Upper lobe of left lung (tissue), 6 donors: ENCODE data around the gene SPRED1. TPM values are rescaled to one million over a fixed set of nuclear protein-coding genes. Genes with fewer than 3 reads are reported as not detected.

Source experiments
- ATAC-seq, 2 donors: fragments of 200-7000 bp; cut with Tn5 transposase; one replicate each; pipeline ENCODE4 v1.9.1; 2022; ENCODE audit warnings: mild to moderate bottlenecking in 2 of 2, moderate library complexity in 2 of 2; ENCODE audit not compliant: low FRiP score in 2 of 2
- DNase-seq, 2 donors: peaks; one replicate each; pipeline ENCODE4 v3.0.0-alpha.2; 2019 to 2020
- H3K27ac ChIP-seq, 4 donors: fragments of 200-600 bp; sonication (generic); one replicate each; pipeline ENCODE4 v1.5.1; 2016 to 2019
- H3K27me3 ChIP-seq, 4 donors: fragments of 200-600 bp; sonication (generic); one replicate each; pipeline ENCODE4 v1.5.1; 2017 to 2019
- H3K36me3 ChIP-seq, 4 donors: fragments of 200-600 bp; sonication (generic); one replicate each; pipeline ENCODE4 v1.5.1; 2016 to 2019
- H3K4me1 ChIP-seq, 4 donors: fragments of 200-600 bp; sonication (generic); one replicate each; pipeline ENCODE4 v1.5.1; 2018 to 2019
- H3K4me3 ChIP-seq, 4 donors: fragments of 200-600 bp; sonication (generic); one replicate each; pipeline ENCODE4 v1.5.1; 2017 to 2019; ENCODE audit warnings: mild to moderate bottlenecking in 2 of 4, moderate library complexity in 1 of 4
- H3K9me3 ChIP-seq, 4 donors: fragments of 200-600 bp; sonication (generic); one replicate each; pipeline ENCODE4 v1.5.1; 2018 to 2019
- CTCF ChIP-seq, 6 experiments: fragments of 450-650 bp in 4 of 6; fragments of 200-600 bp in 2 of 6; sonication (generic) in 2 of 6; IDR thresholded peaks; one replicate each; pipeline ENCODE4 v1.5.1; 2016 to 2019; ENCODE audit warnings: antibody characterized with exemption in 6 of 6
- EP300 ChIP-seq, 4 donors: sonication (generic); formaldehyde crosslinking; IDR thresholded peaks; one replicate each; pipeline ENCODE4 v1.5.1; 2017; ENCODE audit warnings: antibody characterized with exemption in 4 of 4, control low read depth in 2 of 4
- POLR2A ChIP-seq, 4 donors: fragments of 450-650 bp; IDR thresholded peaks; one replicate each; pipeline ENCODE4 v1.5.1; 2016 to 2017; ENCODE audit warnings: antibody characterized with exemption in 4 of 4, mild to moderate bottlenecking in 2 of 4
- POLR2AphosphoS5 ChIP-seq, 2 donors: sonication (generic); formaldehyde crosslinking; IDR thresholded peaks; one replicate each; pipeline ENCODE4 v1.5.1; 2017; ENCODE audit warnings: antibody characterized with exemption in 2 of 2
- whole genome bisulfite sequencing, 2 donors: methylation state at CpG; one replicate each; pipeline ENCODE4 v1.1.5; 2017 to 2018; 5-methylcytosine and 5-hydroxymethylcytosine counted together
- total RNA-seq, 6 donors: library from RNA; depleted of rRNA in 4 of 6; stranded (reverse); fragments of >200 nt in 4 of 6; gene quantifications; one replicate each; pipeline versions ENCODE4 v1.1.0 to v1.2.1, GENCODE V29; 2016 to 2021
- donor health status: DM: no; HTN: no; CAD: no; lungs with moderate emphysema.
- donor health status: DM: no; HTN: yes; CAD: no; lungs with severe emphysema.

Gene SPRED1
- total RNA-seq, 6 donors from 2014 or later, result 30.9 to 73.4 (median 46.1) TPM

GRCh38 chr15:38208779-38209178 lies 43.9 kb upstream of the SPRED1 start:
- peaks cover 0 to 44% (median 19%) of the 10 kb centered on the region in 4 donors for H3K4me1 ChIP-seq
- H3K4me3 ChIP-seq, result no peak overlapping the region
- DNase-seq (peak in 1 of 2 donors; percentile 25), ATAC-seq (no peak)
- H3K36me3 ChIP-seq, result no peaks in the 10 kb centered on the region
- no peaks in the 10 kb centered on the region for H3K9me3 ChIP-seq
- H3K27ac ChIP-seq, result no peak overlapping the region
- WGBS, 2 donors, result 68 to 69% methylated on average over 2 of the region's 2 CpGs
- no peaks in the 10 kb centered on the region for H3K27me3 ChIP-seq
- TF ChIP-seq POLR2A (IDR thresholded peaks at IDR 0.05) (no peak), POLR2AphosphoS5 (IDR thresholded peaks at IDR 0.05) (no peak), EP300 (IDR thresholded peaks at IDR 0.05) (no peak), CTCF (IDR thresholded peaks at IDR 0.05) (no peak)

GRCh38 chr15:38211249-38211648 lies 41.4 kb upstream of the SPRED1 start:
- Histone ChIP-seq H3K4me3 (no peak overlapping the region), H3K4me1 (peaks cover 0 to 31% (median 17%) of the 10 kb centered on the region in 4 donors), H3K36me3 (no peaks in the 10 kb centered on the region), H3K27ac (no peak overlapping the region), H3K27me3 (no peaks in the 10 kb centered on the region), H3K9me3 (no peaks in the 10 kb centered on the region)
- TF ChIP-seq CTCF (IDR thresholded peaks at IDR 0.05), result no peak
- TF ChIP-seq POLR2AphosphoS5 (IDR thresholded peaks at IDR 0.05), result no peak
- ATAC-seq (no peak), DNase-seq (no peak)

GRCh38 chr15:38211811-38212210 lies 40.8 kb upstream of the SPRED1 start:
- ATAC-seq (no peak), DNase-seq (no peak)
- Histone ChIP-seq H3K36me3 (no peaks in the 10 kb centered on the region), H3K27ac (no peak overlapping the region), H3K4me3 (no peak overlapping the region), H3K9me3 (no peaks in the 10 kb centered on the region), H3K27me3 (no peaks in the 10 kb centered on the region), H3K4me1 (peaks cover 0 to 28% (median 15%) of the 10 kb centered on the region in 4 donors)
- WGBS, 2 donors, result 79 to 87% methylated on average over 4 of the region's 4 CpGs
- TF ChIP-seq POLR2A (IDR thresholded peaks at IDR 0.05) (no peak), EP300 (IDR thresholded peaks at IDR 0.05) (no peak), POLR2AphosphoS5 (IDR thresholded peaks at IDR 0.05) (no peak), CTCF (IDR thresholded peaks at IDR 0.05) (no peak)

- H3K27me3 ChIP-seq, result no peaks in the 10 kb centered on the region
- ATAC-seq (no peak), DNase-seq (no peak)
- no peak overlapping the region for H3K4me3 ChIP-seq
- H3K27ac ChIP-seq, result no peak overlapping the region
- peaks cover 0 to 29% (median 20%) of the 10 kb centered on the region in 4 donors for H3K4me1 ChIP-seq
- H3K9me3 ChIP-seq, result no peaks in the 10 kb centered on the region
- WGBS, 2 donors, result 70 to 74% methylated on average over 3 of the region's 3 CpGs
- H3K36me3 ChIP-seq, result no peaks in the 10 kb centered on the region
- TF ChIP-seq POLR2A (IDR thresholded peaks at IDR 0.05) (no peak), EP300 (IDR thresholded peaks at IDR 0.05) (no peak), POLR2AphosphoS5 (IDR thresholded peaks at IDR 0.05) (no peak), CTCF (IDR thresholded peaks at IDR 0.05) (no peak)
Measured at GRCh38 chr15:38212729-38213351, 39.8 kb upstream of the SPRED1 start.

- Histone ChIP-seq H3K36me3 (no peaks in the 10 kb centered on the region), H3K9me3 (no peaks in the 10 kb centered on the region), H3K4me1 (peaks cover under 1 to 29% (median 23%) of the 10 kb centered on the region in 4 donors), H3K27ac (no peak overlapping the region), H3K27me3 (no peaks in the 10 kb centered on the region), H3K4me3 (no peak overlapping the region)
- WGBS, 2 donors, result 91 to 100% methylated on average over 2 of the region's 2 CpGs
- DNase-seq, result no peak
- TF ChIP-seq POLR2A (IDR thresholded peaks at IDR 0.05) (no peak), EP300 (IDR thresholded peaks at IDR 0.05) (no peak), POLR2AphosphoS5 (IDR thresholded peaks at IDR 0.05) (no peak), CTCF (IDR thresholded peaks at IDR 0.05) (no peak)
- no peak for ATAC-seq
Measured at GRCh38 chr15:38213356-38213755, 39.3 kb upstream of the SPRED1 start.
